Fibroblast of skin of back (primary cell): ENCODE data around the gene DICER1.
A peak's percentile ranks its signal among the peaks of the same experiment; 100 is the strongest.

Experiments
- DNase-seq: peaks from one replicate; pipeline ENCODE4 v3.0.0-alpha.2; 2013

Gene DICER1

GRCh38 chr14:95123891-95124579 lies 33.3 kb downstream of the DICER1 start:
- no peak for DNase-seq

- DNase-seq = no peak
These were observed 34.7 kb downstream of the DICER1 start for GRCh38 chr14:95122621-95122945.

- no peak for DNase-seq
These were observed 35.3 kb downstream of the DICER1 start for GRCh38 chr14:95121911-95122620.

GRCh38 chr14:95119336-95119735 lies 38.0 kb downstream of the DICER1 start:
- no peak for DNase-seq

GRCh38 chr14:95117937-95118721 lies 39.2 kb downstream of the DICER1 start:
- DNase-seq = peak; percentile 36

- no peak for DNase-seq
These were observed 43.9 kb downstream of the DICER1 start for GRCh38 chr14:95113476-95113875.

- no peak for DNase-seq
These were observed 45.7 kb downstream of the DICER1 start for GRCh38 chr14:95111507-95112164.

GRCh38 chr14:95110178-95110577 lies 47.2 kb downstream of the DICER1 start:
- no peak for DNase-seq

GRCh38 chr14:95107711-95108110 lies 49.6 kb downstream of the DICER1 start:
- DNase-seq = no peak

- DNase-seq = peak; percentile 15
These were observed 50.4 kb downstream of the DICER1 start for GRCh38 chr14:95106971-95107370.

GRCh38 chr14:95104911-95105310 lies 52.4 kb downstream of the DICER1 start:
- DNase-seq = no peak

- no peak for DNase-seq
These were observed 54.7 kb downstream of the DICER1 start for GRCh38 chr14:95102680-95103044.

GRCh38 chr14:95101736-95102679 lies 55.3 kb downstream of the DICER1 start:
- no peak for DNase-seq

- DNase-seq = peak; percentile 72
These were observed 58.2 kb downstream of the DICER1 start for GRCh38 chr14:95098984-95099599.

GRCh38 chr14:95097385-95097784 lies 59.9 kb downstream of the DICER1 start:
- DNase-seq = peak; percentile 38

GRCh38 chr14:95096476-95096875 lies 60.9 kb downstream of the DICER1 start:
- DNase-seq = no peak

- no peak for DNase-seq
These were observed 61.3 kb downstream of the DICER1 start for GRCh38 chr14:95095996-95096395.

- no peak for DNase-seq
These were observed 64.6 kb downstream of the DICER1 start for GRCh38 chr14:95092723-95093122.

GRCh38 chr14:95091581-95091980 lies 65.7 kb downstream of the DICER1 start:
- no peak for DNase-seq

GRCh38 chr14:95088665-95089064 lies 68.7 kb downstream of the DICER1 start:
- no peak for DNase-seq

- no peak for DNase-seq
These were observed 69.7 kb downstream of the DICER1 start for GRCh38 chr14:95087619-95088018.

GRCh38 chr14:95085321-95085720 lies 72.0 kb downstream of the DICER1 start:
- no peak for DNase-seq
